Neural cell (in vitro differentiated cells): ENCODE results near the gene LRP1-AS. TPM values are rescaled to one million over a fixed set of nuclear protein-coding genes. Genes with fewer than 3 reads are reported as not detected.

Experiments
- H2AFZ ChIP-seq: fragments of 200-600, 300-800 bp; sonication (generic), shearing (Covaris generic); 2 replicates; pipeline ENCODE4 v1.6.0; 2014; ENCODE audit warnings: low read depth, mild to moderate bottlenecking, antibody characterized with exemption, low read length, moderate library complexity
- H3F3A ChIP-seq: fragments of 200-600 bp; shearing (Covaris generic); 2 replicates; pipeline ENCODE4 v1.6.1; 2016; ENCODE audit warnings: mild to moderate bottlenecking, moderate library complexity, mixed read lengths, antibody characterized with exemption, low read length; ENCODE audit not compliant: insufficient read depth, poor library complexity, severe bottlenecking
- H3K27ac ChIP-seq: fragments of 200-600, 300-800 bp; sonication (generic), shearing (Covaris generic); 2 replicates; pipeline ENCODE4 v1.5.1; 2014; ENCODE audit warnings: mild to moderate bottlenecking, low read length, moderate library complexity
- H3K27me3 ChIP-seq: fragments of 300-800, 200-600 bp; sonication (generic), shearing (Covaris generic); 2 replicates; pipeline ENCODE4 v1.6.0; 2014; ENCODE audit warnings: mild to moderate bottlenecking, low read depth, low read length, moderate library complexity; ENCODE audit not compliant: insufficient read depth
- H3K36me3 ChIP-seq: fragments of 300-800, 200-600 bp; sonication (generic), shearing (Covaris generic); 2 replicates; pipeline ENCODE4 v1.5.1; 2014; ENCODE audit warnings: mild to moderate bottlenecking, antibody characterized with exemption, low read length, moderate library complexity; ENCODE audit not compliant: insufficient read depth
- H3K4me2 ChIP-seq: fragments of 300-800, 200-600 bp; sonication (generic), shearing (Covaris generic); 2 replicates; pipeline ENCODE4 v1.6.0; 2014; ENCODE audit warnings: mild to moderate bottlenecking, low read length
- H3K4me3 ChIP-seq: fragments of 300-800, 200-600 bp; sonication (generic), shearing (Covaris generic); 2 replicates; pipeline ENCODE4 v1.5.1; 2014; ENCODE audit warnings: mild to moderate bottlenecking, low read length, moderate library complexity
- H3K79me2 ChIP-seq: fragments of 200-600 bp; shearing (Covaris generic); replicated peaks from 2 replicates; pipeline ENCODE4 v1.6.0; 2014; ENCODE audit warnings: mild to moderate bottlenecking, low read length, moderate library complexity; ENCODE audit not compliant: insufficient read depth
- H3K9ac ChIP-seq: fragments of 300-800, 200-600 bp; sonication (generic), shearing (Covaris generic); 2 replicates; pipeline ENCODE4 v1.6.1; 2016; ENCODE audit warnings: mild to moderate bottlenecking, low read length, mixed read lengths
- H3K9me2 ChIP-seq: fragments of 200-600 bp; shearing (Covaris generic); 2 replicates; pipeline ENCODE4 v1.6.1; 2016; ENCODE audit warnings: mild to moderate bottlenecking, low read length, mixed read lengths; ENCODE audit not compliant: insufficient read depth
- H3K9me3 ChIP-seq: fragments of 200-600, 300-800 bp; sonication (generic), shearing (Covaris generic); 2 replicates; pipeline ENCODE4 v1.6.1; 2016; ENCODE audit warnings: mild to moderate bottlenecking, mixed run types, low read length, moderate library complexity, mixed read lengths
- H4K20me1 ChIP-seq: fragments of 200-600 bp; shearing (Covaris generic); 2 replicates; pipeline ENCODE4 v1.6.1; 2016; ENCODE audit warnings: mild to moderate bottlenecking, mixed run types; ENCODE audit not compliant: insufficient read depth
- CTCF ChIP-seq: fragments of 450-650 bp; IDR thresholded peaks from 2 replicates; pipeline ENCODE4 v1.5.1; 2014; ENCODE audit warnings: antibody characterized with exemption, mild to moderate bottlenecking, moderate library complexity; ENCODE audit not compliant: poor library complexity, severe bottlenecking
- EP300 ChIP-seq: fragments of 450-650 bp; conservative IDR thresholded peaks from 2 replicates; pipeline ENCODE4 v1.6.1; 2014; ENCODE audit warnings: antibody characterized with exemption, mild to moderate bottlenecking, moderate library complexity; ENCODE audit not compliant: poor library complexity, severe bottlenecking
- EZH2 ChIP-seq: fragments of 200-600, 300-800 bp; shearing (Covaris generic), sonication (generic); IDR thresholded peaks from 2 replicates; pipeline ENCODE4 v1.6.1; 2014; ENCODE audit warnings: antibody characterized with exemption, low read length, borderline replicate concordance, mild to moderate bottlenecking; ENCODE audit not compliant: insufficient read depth, poor library complexity, severe bottlenecking
- MXI1 ChIP-seq: fragments of 450-650 bp; conservative IDR thresholded peaks from 2 replicates; pipeline ENCODE4 v1.6.1; 2014; ENCODE audit warnings: antibody characterized with exemption, mild to moderate bottlenecking; ENCODE audit not compliant: poor library complexity, severe bottlenecking
- POLR2AphosphoS5 ChIP-seq: IDR thresholded peaks from 2 replicates; pipeline ENCODE4 v1.6.1; 2012
- RAD21 ChIP-seq: fragments of 450-650 bp; conservative IDR thresholded peaks from 2 replicates; pipeline ENCODE4 v1.6.1; 2014; ENCODE audit warnings: antibody characterized with exemption, mild to moderate bottlenecking, moderate library complexity
- REST ChIP-seq: IDR thresholded peaks from 2 replicates; pipeline ENCODE4 v1.6.1; 2012; ENCODE audit warnings: borderline replicate concordance
- SMC3 ChIP-seq: fragments of 450-650 bp; conservative IDR thresholded peaks from 2 replicates; pipeline ENCODE4 v1.6.1; 2014; ENCODE audit warnings: antibody characterized with exemption, mild to moderate bottlenecking, moderate library complexity; ENCODE audit not compliant: poor library complexity
- TAF1 ChIP-seq: IDR thresholded peaks from 2 replicates; pipeline ENCODE4 v1.6.1; 2012; ENCODE audit warnings: low read depth
- polyA plus RNA-seq: library from polyadenylated mRNA; depleted of rRNA; stranded (reverse); fragments of >200 nt; gene quantifications from 2 replicates; pipeline ENCODE4 v1.2.3, GENCODE V29; 2014

LRP1-AS gene
- polyA plus RNA-seq, 1 donor from 2014 or later = not detected

GRCh38 chr12:57182918-57183575 is 35.6 kb upstream of the LRP1-AS start (continued):
- peak; percentile 86 for TF ChIP-seq CTCF

- no peak overlapping the region for H3K4me3 ChIP-seq
- no peak overlapping the region for H3K4me2 ChIP-seq
- H3F3A ChIP-seq = no peaks in the 10 kb centered on the region
- H3K27ac ChIP-seq = no peak overlapping the region
- H4K20me1 ChIP-seq = no peaks in the 10 kb centered on the region
- H3K9me2 ChIP-seq = no peaks in the 10 kb centered on the region
- H3K27me3 ChIP-seq = no peaks in the 10 kb centered on the region
- H3K36me3 ChIP-seq = peaks cover 6% of the 10 kb centered on the region
- TF ChIP-seq TAF1 (no peak), REST (no peak), POLR2AphosphoS5 (no peak), CTCF (no peak), RAD21 (no peak), EZH2 (no peak), MXI1 (no peak), EP300 (no peak), SMC3 (no peak)
- no peak overlapping the region for H3K9ac ChIP-seq
- H3K9me3 ChIP-seq = no peaks in the 10 kb centered on the region
- H3K79me2 ChIP-seq = no peaks in the 10 kb centered on the region
- no peak overlapping the region for H2AFZ ChIP-seq
Observed at GRCh38 chr12:57181561-57182155, 34.2 kb upstream of the LRP1-AS start.
